Endothelial cell of umbilical vein (primary cell): ENCODE data around the gene RPS5. TPM values are rescaled to one million over a fixed set of nuclear protein-coding genes. Genes with fewer than 3 reads are reported as not detected.
"Not testable (repeated sequence)": the region's sequence is repeated elsewhere in the genome, so short reads cannot be mapped to it uniquely, and the experiment has no call there.

Source experiments
- BruUV-seq: library from RNA; stranded (reverse); fragments of 400-500 nt; replicated peaks from 2 replicates; lab custom pipeline; 2021; lab: Mats Ljungman, UMichigan
- CTCF ChIA-PET: fragments of 300-600, 350-600 bp; sonication (Branson Sonifier 250); formaldehyde crosslinking; loops from one replicate; lab custom pipeline; 2021; ENCODE audit warnings: antibody characterized with exemption, inconsistent platforms; lab: Charles Lee
- POLR2A ChIA-PET: fragments of 300-600, 350-600 bp; sonication (Branson Sonifier 250); formaldehyde crosslinking; loops from one replicate; lab custom pipeline; 2021; ENCODE audit warnings: antibody characterized with exemption, inconsistent platforms; lab: Charles Lee
- DNase-seq: peaks from one replicate; pipeline ENCODE4 v3.0.0-alpha.2; 2011; ENCODE audit warnings: low read depth, low spot score
- FAIRE-seq: peaks from 2 replicates; lab custom pipeline; 2011; peaks lifted over from hg19 to GRCh38; lab: Jason Lieb, UNC
- H2AFZ ChIP-seq: 2 replicates; pipeline ENCODE4 v1.6.0; 2012; ENCODE audit warnings: low read depth, low read length, control low read depth, inconsistent platforms
- H3K27ac ChIP-seq: 2 replicates; pipeline ENCODE4 v1.5.1; 2011; ENCODE audit warnings: low read depth, mild to moderate bottlenecking, control low read depth, low read length, moderate library complexity; ENCODE audit not compliant: insufficient read depth
- H3K27me3 ChIP-seq, 2 experiments: 2 replicates each; pipeline versions ENCODE4 v1.6.0 to v1.6.1; 2011; ENCODE audit warnings: low read length in 2 of 2, mixed read lengths in 1 of 2; ENCODE audit not compliant: control insufficient read depth in 2 of 2, insufficient read depth in 2 of 2
- H3K36me3 ChIP-seq, 2 experiments: 2 replicates in 1 of 2; 3 replicates in 1 of 2; pipeline ENCODE4 v1.5.1; 2011; ENCODE audit warnings: low read length in 2 of 2, mild to moderate bottlenecking in 1 of 2, moderate library complexity in 1 of 2; ENCODE audit not compliant: control insufficient read depth in 2 of 2, insufficient read depth in 2 of 2; ENCODE audit errors: extremely low read depth in 1 of 2
- H3K4me1 ChIP-seq: 3 replicates; pipeline ENCODE4 v1.5.1; 2011; ENCODE audit warnings: mild to moderate bottlenecking, low read length; ENCODE audit not compliant: control insufficient read depth, insufficient read depth; ENCODE audit errors: extremely low read depth
- H3K4me2 ChIP-seq: 2 replicates; pipeline ENCODE4 v1.6.1; 2011; ENCODE audit warnings: low read length, control low read depth, mixed read lengths; ENCODE audit not compliant: insufficient read depth
- H3K4me3 ChIP-seq, 3 experiments: fragments of 200-600 bp in 1 of 3; sonication (generic), shearing (Covaris generic) in 1 of 3; replicated peaks in 1 of 3; 2 replicates each; pipeline ENCODE4 v1.5.1; 2011 to 2016; ENCODE audit warnings: control low read depth in 3 of 3, low read length in 3 of 3, mild to moderate bottlenecking in 2 of 3, inconsistent platforms in 1 of 3, low read depth in 1 of 3, moderate library complexity in 1 of 3; ENCODE audit not compliant: insufficient read depth in 1 of 3
- H3K79me2 ChIP-seq: 2 replicates; pipeline ENCODE4 v1.6.0; 2012; ENCODE audit warnings: low read length, inconsistent platforms; ENCODE audit not compliant: control insufficient read depth, insufficient read depth
- H3K9ac ChIP-seq: replicated peaks from 2 replicates; pipeline ENCODE3; 2011; ENCODE audit warnings: low read length, control low read depth; ENCODE audit not compliant: insufficient read depth; ENCODE audit errors: extremely low read depth
- H3K9me1 ChIP-seq: replicated peaks from 3 replicates; pipeline ENCODE4 v1.6.0; 2011; ENCODE audit warnings: mild to moderate bottlenecking, low read length; ENCODE audit not compliant: control insufficient read depth, insufficient read depth; ENCODE audit errors: extremely low read depth
- H3K9me3 ChIP-seq: replicated peaks from 2 replicates; pipeline ENCODE4 v1.5.1; 2012; ENCODE audit warnings: low read length, inconsistent platforms; ENCODE audit not compliant: control insufficient read depth, insufficient read depth
- H4K20me1 ChIP-seq: replicated peaks from 2 replicates; pipeline ENCODE3; 2011; ENCODE audit warnings: mild to moderate bottlenecking, low read length; ENCODE audit not compliant: control insufficient read depth, insufficient read depth; ENCODE audit errors: extremely low read depth
- CTCF ChIP-seq, 2 donors: IDR thresholded peaks; 1 replicate in 1 of 2; 2 replicates in 1 of 2; pipeline ENCODE4 v1.5.1; 2011; ENCODE audit warnings: low read length in 2 of 2, mild to moderate bottlenecking in 2 of 2, moderate library complexity in 2 of 2, control low read depth in 1 of 2, inconsistent platforms in 1 of 2, low read depth in 1 of 2; ENCODE audit not compliant: insufficient read depth in 1 of 2; ENCODE audit errors: extremely low read depth in 1 of 2
- EZH2 ChIP-seq: IDR thresholded peaks from 2 replicates; pipeline ENCODE4 v1.6.1; 2012; ENCODE audit warnings: borderline replicate concordance, low read depth, mild to moderate bottlenecking, moderate library complexity, low read length, inconsistent platforms; ENCODE audit not compliant: severe bottlenecking
- FOS ChIP-seq: IDR thresholded peaks from 2 replicates; pipeline ENCODE4 v1.6.1; 2011; ENCODE audit warnings: mild to moderate bottlenecking, low read length, moderate library complexity, borderline replicate concordance; ENCODE audit not compliant: insufficient read depth
- GATA2 ChIP-seq: IDR thresholded peaks from 2 replicates; pipeline ENCODE4 v1.7.0; 2011; ENCODE audit warnings: low read depth, mild to moderate bottlenecking, moderate library complexity, mixed read lengths, low read length; ENCODE audit not compliant: insufficient read length, insufficient read depth
- JUN ChIP-seq: IDR thresholded peaks from 2 replicates; pipeline ENCODE4 v1.6.1; 2011; ENCODE audit warnings: borderline replicate concordance, low read depth; ENCODE audit not compliant: insufficient read length, insufficient read depth
- MAX ChIP-seq: IDR thresholded peaks from 2 replicates; pipeline ENCODE4 v1.6.1; 2011; ENCODE audit not compliant: insufficient read depth, insufficient read length
- MYC ChIP-seq: IDR thresholded peaks from one replicate; pipeline ENCODE4 v1.6.1; 2011; ENCODE audit warnings: mild to moderate bottlenecking, low read depth, low read length
- POLR2A ChIP-seq: IDR thresholded peaks from 2 replicates; pipeline ENCODE4 v1.6.1; 2012; ENCODE audit warnings: low read depth, mild to moderate bottlenecking, control low read depth, low read length
- POLR2AphosphoS5 ChIP-seq: IDR thresholded peaks from 2 replicates; pipeline ENCODE4 v1.6.1; 2012; ENCODE audit warnings: low read depth, mild to moderate bottlenecking, control low read depth, low read length, moderate library complexity; ENCODE audit not compliant: insufficient read depth
- dilution Hi-C: fragments of 300-500 bp; cut with MboI; formaldehyde crosslinking; loops from one replicate; pipeline ENCODE4 v1.15.0; 2019; ENCODE audit warnings: low sequenced_read_pairs; ENCODE audit not compliant: extremely low pct_ligation_motif_present
- intact Hi-C: fragments of 100-400 bp; cut with micrococcal nuclease; formaldehyde crosslinking; loops from one replicate; pipeline ENCODE4 v1.10.0; 2022
- polyA plus RNA-seq, 4 experiments: library from polyadenylated mRNA; depleted of rRNA in 3 of 4; stranded (reverse) in 3 of 4; unstranded in 1 of 4; fragments of >200 nt; gene quantifications; 2 replicates each; pipeline versions ENCODE4 v1.2.1 to v1.2.3, GENCODE V29; 2011 to 2012; ENCODE audit warnings: missing spikeins in 1 of 4
- total RNA-seq: library from RNA; stranded (reverse); gene quantifications from 2 replicates; pipeline ENCODE4 v1.2.3, GENCODE V29; 2021

Gene RPS5
- total and polyA plus RNA-seq, 2 donors (not counting 3 experiments of a cell fraction or from before 2014, with no cell fraction given): 993 to 3,430 TPM

DNA sequence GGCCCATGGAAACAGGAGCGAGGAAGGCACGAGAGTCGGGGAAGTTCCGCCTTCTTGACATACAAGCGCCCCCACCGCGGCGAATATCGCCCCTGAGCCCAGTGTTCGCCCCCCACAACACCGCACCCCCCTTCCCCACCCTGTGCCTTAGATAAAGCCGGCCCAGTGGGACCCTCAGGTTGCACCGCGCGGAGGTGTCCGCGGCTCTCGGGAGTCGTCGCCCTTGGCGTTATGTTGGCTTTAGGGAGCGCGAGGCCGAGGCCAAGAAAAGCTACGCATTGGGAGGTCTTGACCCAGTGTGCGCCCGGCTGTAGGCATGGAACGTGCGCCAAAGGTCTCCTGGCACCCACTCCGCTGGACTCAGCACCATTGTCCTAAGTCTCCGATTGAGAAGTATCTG lies 53.5 kb downstream of the RPS5 start:
- TSS peak; percentile 89 for BruUV-seq
- FAIRE-seq: no peak

DNA sequence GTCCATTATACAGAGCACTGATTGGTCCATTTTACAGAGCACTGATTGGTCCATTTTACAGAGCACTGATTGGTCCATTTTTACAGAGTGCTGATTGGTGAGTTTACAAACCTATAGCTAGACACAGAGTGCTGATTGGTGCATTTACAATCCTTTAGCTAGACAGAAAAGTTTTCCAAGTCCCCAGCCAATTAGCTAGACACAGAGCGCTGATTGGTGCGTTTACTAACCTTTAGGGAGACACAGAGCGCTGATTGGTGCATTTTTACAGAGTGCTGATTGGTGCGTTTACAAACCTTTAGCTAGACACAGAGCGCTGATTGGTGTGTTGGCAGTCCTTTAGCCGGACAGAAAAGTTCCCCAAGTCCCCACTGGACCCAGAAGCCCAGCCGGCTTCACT lies 55.9 kb downstream of the RPS5 start:
- H3K4me2 ChIP-seq, H3K27me3 ChIP-seq, dilution Hi-C loops, CTCF ChIA-PET, FAIRE-seq, DNase-seq, H4K20me1 ChIP-seq, H3K4me3 ChIP-seq, H3K27ac ChIP-seq, POLR2A ChIA-PET, H3K9me3 ChIP-seq, H3K9me1 ChIP-seq, H3K9ac ChIP-seq, H3K79me2 ChIP-seq, H3K36me3 ChIP-seq, intact Hi-C loops, H2AFZ ChIP-seq, H3K4me1 ChIP-seq, BruUV-seq: not testable (repeated sequence)

More for the DNA sequence above, 53.5 kb downstream of the RPS5 start:
- Histone ChIP-seq H3K4me3 (peak overlapping the region; percentile 0 to 58 (median 45)), H3K9ac (no peak overlapping the region), H3K9me1 (no peaks in the 10 kb centered on the region), H2AFZ (peak overlapping the region; percentile 80), H3K27me3 (peaks cover 0 to 2% of the 10 kb centered on the region in 2 experiments), H3K79me2 (no peaks in the 10 kb centered on the region), H4K20me1 (no peaks in the 10 kb centered on the region), H3K9me3 (no peaks in the 10 kb centered on the region), H3K4me2 (peak overlapping the region; percentile 27), H3K27ac (no peak overlapping the region), H3K36me3 (peaks cover 3 to 5% of the 10 kb centered on the region in 2 experiments), H3K4me1 (peaks cover 7% of the 10 kb centered on the region)
- DNase-seq: no peak
- dilution Hi-C loops (no loop called here), intact Hi-C loops (loop anchor here (1.0 to 2.0 kb wide), 3 partner anchors 11 to 114 kb away; partner anchors contain the start of genes ZNF324B, ZNF584 and ZSCAN22)
- TF ChIP-seq EZH2 (no peak), CTCF (IDR thresholded peaks at IDR 0.05; ENCODE audit: extremely low read depth in 1 of 2, insufficient read depth in 1 of 2, low read depth in 1 of 2, low read length in 2 of 2) (no peak), MYC (no peak), JUN (no peak), POLR2A (no peak), GATA2 (no peak), POLR2AphosphoS5 (no peak), MAX (no peak), FOS (no peak)
- ChIA-PET CTCF (interaction anchor here (1.0 kb wide), 2 partner anchors 10 to 11 kb away, joined by 3 read pairs; partner anchors contain the start of gene ZNF324B), POLR2A (interaction anchor here (1.0 kb wide), 2 partner anchors 32 to 257 kb away, joined by 3 read pairs; partner anchors contain the start of genes ZNF274 and ZNF584)
